ENCODE results near the gene FBXL16.
"Not testable (repeated sequence)": the region's sequence is repeated elsewhere in the genome, so short reads cannot be mapped to it uniquely, and the experiment has no call there.

The FBXL16 gene

GRCh38 chr16:705431-706188, at the start of gene FBXL16:
TSS of gene FBXL16 (minus strand) at chr16:705801. CDS start at chr16:697405, 8,396 bp downstream.
- no peak for DNase-seq (ENCODE audit: low read depth in 3 of 3)

GRCh38 chr16:754656-755055, 49.1 kb upstream of the FBXL16 start:
- no peak for DNase-seq (ENCODE audit: low read depth in 3 of 3)

- not testable (repeated sequence) for DNase-seq (ENCODE audit: low read depth in 3 of 3)
Measured at GRCh38 chr16:754121-754607, 48.6 kb upstream of the FBXL16 start.

GRCh38 chr16:752007-752312, 46.4 kb upstream of the FBXL16 start:
- no peak for DNase-seq (ENCODE audit: low read depth in 3 of 3)

GRCh38 chr16:751152-752006, 45.8 kb upstream of the FBXL16 start:
- DNase-seq (ENCODE audit: low read depth in 3 of 3): no peak

GRCh38 chr16:750485-750884, 44.9 kb upstream of the FBXL16 start:
- DNase-seq (ENCODE audit: low read depth in 3 of 3): no peak

- no peak for DNase-seq (ENCODE audit: low read depth in 3 of 3)
Measured at GRCh38 chr16:749010-749409, 43.4 kb upstream of the FBXL16 start.

GRCh38 chr16:747978-748746, 42.6 kb upstream of the FBXL16 start:
- DNase-seq (ENCODE audit: low read depth in 3 of 3): no peak

- DNase-seq (ENCODE audit: low read depth in 3 of 3): no peak
Measured at GRCh38 chr16:746637-747036, 41.0 kb upstream of the FBXL16 start.

- DNase-seq (ENCODE audit: low read depth in 3 of 3): no peak
Measured at GRCh38 chr16:745739-746138, 40.1 kb upstream of the FBXL16 start.

GRCh38 chr16:743794-744500, 38.3 kb upstream of the FBXL16 start:
- DNase-seq (ENCODE audit: low read depth in 3 of 3): no peak

GRCh38 chr16:742894-743293, 37.3 kb upstream of the FBXL16 start:
- not testable (repeated sequence) for DNase-seq (ENCODE audit: low read depth in 3 of 3)

- DNase-seq (ENCODE audit: low read depth in 3 of 3): no peak
Measured at GRCh38 chr16:741986-742629, 36.5 kb upstream of the FBXL16 start.

- peak; percentile 85 to 92 (median 90) for DNase-seq (ENCODE audit: low read depth in 3 of 3)
Measured at GRCh38 chr16:740764-741505, 35.3 kb upstream of the FBXL16 start, which contains the start of gene CIAO3. TSS of gene CIAO3 (minus strand) at chr16:740997. CDS start at chr16:740985, 12 bp downstream.

- DNase-seq (ENCODE audit: low read depth in 3 of 3): no peak
Measured at GRCh38 chr16:740459-740763, 34.8 kb upstream of the FBXL16 start.

- DNase-seq (ENCODE audit: low read depth in 3 of 3): no peak
Measured at GRCh38 chr16:739560-740458, 34.2 kb upstream of the FBXL16 start.

- DNase-seq (ENCODE audit: low read depth in 3 of 3): no peak
Measured at GRCh38 chr16:736936-737481, 31.4 kb upstream of the FBXL16 start.

- no peak for DNase-seq (ENCODE audit: low read depth in 3 of 3)
Measured at GRCh38 chr16:735982-736453, 30.4 kb upstream of the FBXL16 start.
